K562 (cell line): Measurements from ENCODE around the gene TBX10. TPM values are rescaled to one million over a fixed set of nuclear protein-coding genes. Genes with fewer than 3 reads are reported as not detected.

Experiments used
- ATAC-seq: fragments of 200-7000 bp; cut with Tn5 transposase; 3 replicates; pipeline ENCODE4 v1.9.1; 2020; ENCODE audit warnings: moderate library complexity
- BruUV-seq: library from RNA; stranded (reverse); fragments of 400-500 nt; replicated peaks from 2 replicates; lab custom pipeline; 2021; lab: Mats Ljungman, UMichigan
- CTCF ChIA-PET: fragments of 300-600 bp; formaldehyde crosslinking; extraction: SDS; loops from one replicate; lab custom pipeline; 2021; ENCODE audit warnings: low intra/inter-chr PET ratio; lab: Yijun Ruan, JAX
- POLR2A ChIA-PET: fragments of 300-600, 350-650 bp; sonication (Branson Sonifier 250); formaldehyde crosslinking; extraction: SDS; loops from one replicate; lab custom pipeline; 2021; ENCODE audit warnings: antibody characterized with exemption, inconsistent platforms; lab: Yijun Ruan, JAX
- DNase-seq, 4 experiments: peaks; one replicate each; pipeline versions ENCODE4 v3.0.0 to v3.0.0-alpha.2; 2011 to 2018; ENCODE audit warnings: low spot score in 3 of 4, mixed read lengths in 3 of 4; ENCODE audit errors: extremely low read depth in 1 of 4
- FAIRE-seq: peaks from 2 replicates; lab custom pipeline; 2011; peaks lifted over from hg19 to GRCh38; lab: Jason Lieb, UNC
- H2AFZ ChIP-seq: 2 replicates; pipeline ENCODE4 v1.6.0; 2011; ENCODE audit warnings: low read depth, low read length, control low read depth, inconsistent platforms
- H3K27ac ChIP-seq: fragments of 200-600 bp; 3 replicates; pipeline ENCODE4 v1.8.0; 2011; ENCODE audit warnings: low read depth, mild to moderate bottlenecking, control low read depth, inconsistent platforms, low read length, moderate library complexity, mixed read lengths; ENCODE audit errors: extremely low read depth
- H3K27me3 ChIP-seq, 2 experiments: fragments of 300-600 bp in 1 of 2; 2 replicates in 1 of 2; 3 replicates in 1 of 2; pipeline versions ENCODE4 v1.6.0 to v1.8.0; 2011; ENCODE audit warnings: inconsistent platforms in 2 of 2, low read length in 2 of 2, mild to moderate bottlenecking in 1 of 2, mixed read lengths in 1 of 2, moderate library complexity in 1 of 2; ENCODE audit not compliant: control insufficient read depth in 2 of 2, insufficient read depth in 2 of 2
- H3K36me3 ChIP-seq: fragments of 300-600 bp; 3 replicates; pipeline ENCODE4 v1.8.0; 2011; ENCODE audit warnings: mild to moderate bottlenecking, low read length, inconsistent platforms; ENCODE audit not compliant: control insufficient read depth, insufficient read depth
- H3K4me1 ChIP-seq, 2 experiments: fragments of 200-600 bp in 1 of 2; replicated peaks in 1 of 2; 2 replicates in 1 of 2; 3 replicates in 1 of 2; pipeline versions ENCODE4 v1.5.1 to v1.8.0; 2011; ENCODE audit warnings: inconsistent platforms in 2 of 2, low read length in 2 of 2, mild to moderate bottlenecking in 1 of 2, mixed read lengths in 1 of 2, moderate library complexity in 1 of 2; ENCODE audit not compliant: control insufficient read depth in 2 of 2, insufficient read depth in 2 of 2
- H3K4me2 ChIP-seq: 2 replicates; pipeline ENCODE4 v1.6.1; 2011; ENCODE audit warnings: low read length, control low read depth, inconsistent platforms, mixed read lengths; ENCODE audit not compliant: insufficient read depth
- H3K4me3 ChIP-seq: fragments of 200-600 bp; sonication (generic), shearing (Covaris generic); 2 replicates; pipeline ENCODE4 v1.5.1; 2016; ENCODE audit warnings: control low read depth, inconsistent platforms
- H3K79me2 ChIP-seq: fragments of 200-600 bp; 3 replicates; pipeline ENCODE4 v1.8.0; 2011; ENCODE audit warnings: low read length, inconsistent platforms; ENCODE audit not compliant: control insufficient read depth, insufficient read depth
- H3K9ac ChIP-seq, 2 experiments: 2 replicates each; pipeline versions ENCODE4 v1.6.0 to v1.6.1; 2011; ENCODE audit warnings: low read depth in 2 of 2, low read length in 2 of 2, control low read depth in 1 of 2, inconsistent platforms in 1 of 2, mild to moderate bottlenecking in 1 of 2, mixed read lengths in 1 of 2; ENCODE audit not compliant: insufficient read depth in 1 of 2
- H3K9me1 ChIP-seq: one replicate; pipeline ENCODE4 v1.6.0; 2011; ENCODE audit warnings: inconsistent platforms, mild to moderate bottlenecking, low read length, moderate library complexity; ENCODE audit not compliant: control insufficient read depth, insufficient read depth
- H3K9me3 ChIP-seq: replicated peaks from 2 replicates; pipeline ENCODE4 v1.5.1; 2011; ENCODE audit warnings: low read depth, low read length, inconsistent platforms; ENCODE audit not compliant: control insufficient read depth, insufficient read depth
- H4K20me1 ChIP-seq: replicated peaks from 2 replicates; pipeline ENCODE4 v1.6.1; 2011; ENCODE audit warnings: low read length, inconsistent platforms, mixed read lengths; ENCODE audit not compliant: control insufficient read depth, insufficient read depth
- CBX8 ChIP-seq: fragments of 200-600 bp; sonication (generic); IDR thresholded peaks from 2 replicates; pipeline ENCODE4 v1.6.1; 2012; ENCODE audit warnings: borderline replicate concordance, mixed run types, low read depth, mild to moderate bottlenecking, moderate library complexity, mixed read lengths, low read length, control low read depth, inconsistent platforms; ENCODE audit not compliant: poor library complexity, severe bottlenecking; ENCODE audit errors: extremely low read depth
- HLTF ChIP-seq: fragments of 450-650 bp; IDR thresholded peaks from 2 replicates; pipeline ENCODE4 v1.6.1; 2016
- KLF16 ChIP-seq: IDR thresholded peaks from 2 replicates; pipeline ENCODE4 v1.6.1; 2016; ENCODE audit warnings: antibody characterized with exemption
- MBD2 ChIP-seq: sonication (generic); IDR thresholded peaks from 2 replicates; pipeline ENCODE4 v1.6.1; 2016; ENCODE audit warnings: low read depth, borderline replicate concordance
- SAP30 ChIP-seq: fragments of 200-600 bp; sonication (generic); IDR thresholded peaks from 2 replicates; pipeline ENCODE4 v1.6.1; 2012; ENCODE audit warnings: borderline replicate concordance, low read depth, mild to moderate bottlenecking, moderate library complexity, low read length, control low read depth, inconsistent platforms; ENCODE audit not compliant: insufficient read depth, poor library complexity, severe bottlenecking
- USF1 ChIP-seq: sonication (generic); formaldehyde crosslinking; IDR thresholded peaks from 2 replicates; pipeline ENCODE4 v1.9.0; 2022; ENCODE audit warnings: mild to moderate bottlenecking, missing genetic modification reagents
- USF2 ChIP-seq: sonication (generic); formaldehyde crosslinking; IDR thresholded peaks from 2 replicates; pipeline ENCODE4 v1.5.0; 2020; ENCODE audit warnings: missing genetic modification reagents
- WHSC1 ChIP-seq: IDR thresholded peaks from one replicate; pipeline ENCODE4 v1.6.1; 2012; ENCODE audit warnings: low read length, control low read depth, inconsistent platforms
- ZNF639 ChIP-seq, 2 experiments: fragments of 200-800 bp in 1 of 2; sonication (Bioruptor generic) in 1 of 2; sonication (generic) in 1 of 2; formaldehyde crosslinking in 1 of 2; IDR thresholded peaks in 1 of 2; conservative IDR thresholded peaks in 1 of 2; 2 replicates each; pipeline versions ENCODE4 v1.5.0 to v1.6.1; 2016 to 2020; ENCODE audit warnings: missing compliant biosample characterization in 1 of 2, missing genetic modification characterization in 1 of 2, missing genetic modification reagents in 1 of 2
- WGBS: fragments of 100-300 bp; shearing (Covaris generic); methylation state at CpG from one replicate; pipeline ENCODE4 v1.1.6; 2016; ENCODE audit warnings: low coverage, mixed read lengths; ENCODE audit not compliant: insufficient coverage; ENCODE audit errors: missing lambda C conversion rate; 5-methylcytosine and 5-hydroxymethylcytosine counted together
- in situ Hi-C: fragments of 300-500 bp; cut with MboI; formaldehyde crosslinking; loops from 4 replicates; pipeline ENCODE4 v1.15.0; 2018; ENCODE audit warnings: inconsistent platforms, mixed read lengths
- intact Hi-C: fragments of 100-400 bp; cut with micrococcal nuclease; formaldehyde crosslinking; loops from 2 replicates; pipeline ENCODE4 v1.14.2; 2022
- polyA plus RNA-seq, 8 experiments: library from polyadenylated mRNA; depleted of rRNA in 4 of 8; stranded (reverse) in 5 of 8; unstranded in 3 of 8; fragments of >200 nt; fragmentation: Nextera tagmentation in 2 of 8; fragmentation: Illumina TruSeq in 1 of 8; extraction: Ambion mirVana in 2 of 8; extraction: Trizol in 1 of 8; gene quantifications; 2 replicates each; pipeline versions ENCODE4 v1.2.1 to v1.2.3, GENCODE V29; 2011 to 2014; ENCODE audit warnings: inconsistent platforms in 1 of 8, missing spikeins in 1 of 8
- total RNA-seq, 7 experiments: library from RNA; depleted of rRNA in 6 of 7; stranded (reverse); fragments of >200 nt in 6 of 7; fragmentation: Illumina TruSeq in 2 of 7; extraction: Trizol in 2 of 7; gene quantifications; 2 replicates each; pipeline versions ENCODE4 v1.2.1 to v1.2.3, GENCODE V29; 2011 to 2021; ENCODE audit warnings: low replicate concordance in 1 of 7

The TBX10 gene
- total and polyA plus RNA-seq, 9 of the 15 experiments (the other 6 are each of a cell fraction or from before 2014, with no cell fraction given) = not detected

GRCh38 chr11:67627441-67627811 lies 12.1 kb downstream of the TBX10 start:
- Histone ChIP-seq H4K20me1 (no peaks in the 10 kb centered on the region), H3K79me2 (no peaks in the 10 kb centered on the region), H3K4me1 (peaks cover 10 to 52% of the 10 kb centered on the region in 2 experiments), H3K36me3 (peaks cover 15% of the 10 kb centered on the region; the same call in 1 of the 3 replicates), H3K9ac (peak overlapping the region in 1 of 2 experiments; percentile 98; a peak in 2 of 4 replicates), H3K4me2 (no peak overlapping the region), H3K27me3 (no peaks in the 10 kb centered on the region), H2AFZ (no peak overlapping the region), H3K9me1 (no peaks in the 10 kb centered on the region), H3K9me3 (no peaks in the 10 kb centered on the region), H3K4me3 (no peak overlapping the region), H3K27ac (no peak overlapping the region)
- DNase-seq (no peak), FAIRE-seq (no peak), ATAC-seq (no peak)
- 77% methylated on average over 5 of the region's 6 CpGs for WGBS
- no TSS peak for BruUV-seq
- intact Hi-C loops (no loop called here), in situ Hi-C loops (no loop called here)
- TF ChIP-seq MBD2 = 0 out of 2 replicates have a peak, but pooled peaks have one; percentile 1
- no peak for TF ChIP-seq CBX8
- ChIA-PET POLR2A (interaction anchor here (0.8 to 5.2 kb wide), 3 partner anchors 10 to 20 kb away, joined by 3 to 36 read pairs (median 3); no protein-coding TSS in a partner anchor), CTCF (no interaction called here)

- POLR2A ChIA-PET = interaction anchor here (1.1 to 5.2 kb wide), 2 partner anchors 10 to 14 kb away, joined by 3 to 36 read pairs; no protein-coding TSS in a partner anchor
- intact Hi-C loops = no loop called here
- in situ Hi-C loops = no loop called here
- Histone ChIP-seq H3K9ac (no peak overlapping the region; a peak in 1 of 4 replicates), H3K9me3 (no peaks in the 10 kb centered on the region), H3K4me3 (no peak overlapping the region), H3K4me2 (no peak overlapping the region), H4K20me1 (no peaks in the 10 kb centered on the region), H3K36me3 (peaks cover 15% of the 10 kb centered on the region; the same call in 1 of the 3 replicates), H3K27me3 (no peaks in the 10 kb centered on the region), H3K79me2 (0 out of 3 replicates have a peak, but pooled peaks cover 1% of the 10 kb centered on the region), H3K9me1 (no peaks in the 10 kb centered on the region), H2AFZ (no peak overlapping the region), H3K4me1 (peaks cover 10 to 48% of the 10 kb centered on the region in 2 experiments), H3K27ac (no peak overlapping the region)
- BruUV-seq = no TSS peak
- CTCF ChIA-PET = no interaction called here
- no peak for DNase-seq
- ATAC-seq = no peak
- 85% methylated on average over 9 of the region's 10 CpGs for WGBS
- no peak for FAIRE-seq
- TF ChIP-seq USF2 (CRISPR knock-in tag) (0 out of 2 replicates have a peak, but pooled peaks have one; percentile 28), USF1 (CRISPR knock-in tag) (peak; percentile 61; the same call in 1 of the 2 replicates), SAP30 (no peak), KLF16 (no peak), WHSC1 (no peak), ZNF639 (CRISPR knock-in tag; conservative IDR thresholded peaks at IDR 0.05 in 1 of 2, IDR thresholded peaks at IDR 0.05 in 1 of 2) (no peak), HLTF (no peak)
Observed at GRCh38 chr11:67626970-67627369, 12.6 kb downstream of the TBX10 start.
